Measurements from ENCODE around the gene TLE6.

The TLE6 gene

GRCh38 chr19:3039641-3040077 lies 62.3 kb downstream of the TLE6 start:
- ChIA-PET POLR2A (no interaction called here), CTCF (interaction anchor here (0.5 to 1.0 kb wide), 2 partner anchors 31 to 65 kb away, joined by 3 read pairs; no protein-coding TSS in a partner anchor)
- DNase-seq (ENCODE audit: extremely low spot score) = no peak
- TF ChIP-seq SP1 (IDR thresholded peaks at IDR 0.05) = no peak

GRCh38 chr19:3041327-3041726 lies 64.0 kb downstream of the TLE6 start:
- ChIA-PET CTCF (no interaction called here), POLR2A (no interaction called here)
- TF ChIP-seq SUZ12 (IDR thresholded peaks at IDR 0.05) = no peak
- no peak for TF ChIP-seq FOXA1 (IDR thresholded peaks at IDR 0.05)
- TF ChIP-seq NFRKB (IDR thresholded peaks at IDR 0.05) = no peak
- no peak for TF ChIP-seq ARNT (IDR thresholded peaks at IDR 0.05)
- TF ChIP-seq FOXK2 (IDR thresholded peaks at IDR 0.05) = no peak
- no peak for TF ChIP-seq PKNOX1 (IDR thresholded peaks at IDR 0.05)
- no peak for TF ChIP-seq L3MBTL2 (conservative IDR thresholded peaks at IDR 0.05)
- no peak for TF ChIP-seq LEF1 (IDR thresholded peaks at IDR 0.05; ENCODE audit: borderline replicate concordance)
- TF ChIP-seq CTBP1 (IDR thresholded peaks at IDR 0.05; ENCODE audit: borderline replicate concordance) = no peak
- TF ChIP-seq FOXM1 (IDR thresholded peaks at IDR 0.05; ENCODE audit: borderline replicate concordance) = no peak
- no peak for TF ChIP-seq ELF4 (IDR thresholded peaks at IDR 0.05)
- TF ChIP-seq HDGF (IDR thresholded peaks at IDR 0.05; ENCODE audit: borderline replicate concordance) = no peak
- no peak for TF ChIP-seq ZNF384 (IDR thresholded peaks at IDR 0.05)
- no peak for TF ChIP-seq SP1 (IDR thresholded peaks at IDR 0.05)
- TF ChIP-seq TARDBP (IDR thresholded peaks at IDR 0.05) = no peak
- DNase-seq (ENCODE audit: extremely low spot score) = no peak

- CTCF ChIA-PET = no interaction called here
- TF ChIP-seq FOXA1 (IDR thresholded peaks at IDR 0.05) = no peak
- no peak for TF ChIP-seq LEF1 (IDR thresholded peaks at IDR 0.05; ENCODE audit: borderline replicate concordance)
- no peak for TF ChIP-seq SUZ12 (IDR thresholded peaks at IDR 0.05)
- TF ChIP-seq CTBP1 (IDR thresholded peaks at IDR 0.05; ENCODE audit: borderline replicate concordance) = no peak
- no peak for TF ChIP-seq FOXM1 (IDR thresholded peaks at IDR 0.05; ENCODE audit: borderline replicate concordance)
- TF ChIP-seq ARNT (IDR thresholded peaks at IDR 0.05) = no peak
- no peak for TF ChIP-seq L3MBTL2 (conservative IDR thresholded peaks at IDR 0.05)
- no peak for TF ChIP-seq SP1 (IDR thresholded peaks at IDR 0.05)
- no peak for TF ChIP-seq NFRKB (IDR thresholded peaks at IDR 0.05)
- TF ChIP-seq FOXK2 (IDR thresholded peaks at IDR 0.05) = no peak
- no peak for TF ChIP-seq ZNF384 (IDR thresholded peaks at IDR 0.05)
- no peak for TF ChIP-seq PKNOX1 (IDR thresholded peaks at IDR 0.05)
- TF ChIP-seq TARDBP (IDR thresholded peaks at IDR 0.05) = no peak
- no peak for TF ChIP-seq ELF4 (IDR thresholded peaks at IDR 0.05)
- TF ChIP-seq BHLHE40 (IDR thresholded peaks at IDR 0.05; ENCODE audit: borderline replicate concordance) = no peak
- TF ChIP-seq HDGF (IDR thresholded peaks at IDR 0.05; ENCODE audit: borderline replicate concordance) = no peak
- DNase-seq (ENCODE audit: extremely low spot score) = no peak
- POLR2A ChIA-PET = no interaction called here
Measured at GRCh38 chr19:3041761-3042620, 64.6 kb downstream of the TLE6 start.

- ChIA-PET POLR2A (no interaction called here), CTCF (no interaction called here)
- no peak for TF ChIP-seq NFRKB (IDR thresholded peaks at IDR 0.05)
- no peak for TF ChIP-seq ELF4 (IDR thresholded peaks at IDR 0.05)
- TF ChIP-seq SUZ12 (IDR thresholded peaks at IDR 0.05) = no peak
- no peak for TF ChIP-seq FOXM1 (IDR thresholded peaks at IDR 0.05; ENCODE audit: borderline replicate concordance)
- TF ChIP-seq BHLHE40 (IDR thresholded peaks at IDR 0.05; ENCODE audit: borderline replicate concordance) = no peak
- TF ChIP-seq TARDBP (IDR thresholded peaks at IDR 0.05) = no peak
- no peak for TF ChIP-seq HDGF (IDR thresholded peaks at IDR 0.05; ENCODE audit: borderline replicate concordance)
- no peak for TF ChIP-seq FOXA1 (IDR thresholded peaks at IDR 0.05)
- no peak for TF ChIP-seq SP1 (IDR thresholded peaks at IDR 0.05)
- no peak for TF ChIP-seq PKNOX1 (IDR thresholded peaks at IDR 0.05)
- no peak for TF ChIP-seq FOXK2 (IDR thresholded peaks at IDR 0.05)
- no peak for TF ChIP-seq LEF1 (IDR thresholded peaks at IDR 0.05; ENCODE audit: borderline replicate concordance)
- no peak for TF ChIP-seq L3MBTL2 (conservative IDR thresholded peaks at IDR 0.05)
- TF ChIP-seq ARNT (IDR thresholded peaks at IDR 0.05) = no peak
- no peak for TF ChIP-seq ZNF384 (IDR thresholded peaks at IDR 0.05)
- TF ChIP-seq CTBP1 (IDR thresholded peaks at IDR 0.05; ENCODE audit: borderline replicate concordance) = no peak
- DNase-seq (ENCODE audit: extremely low spot score) = no peak
Measured at GRCh38 chr19:3042621-3043267, 65.4 kb downstream of the TLE6 start.
